Common myeloid progenitor, CD34-positive (primary cell): ENCODE data around the gene HYOU1.
"Not testable (repeated sequence)": the region's sequence is repeated elsewhere in the genome, so short reads cannot be mapped to it uniquely, and the experiment has no call there.

Experiments used
- CTCF ChIA-PET: fragments of 350-600 bp; sonication (Branson Sonifier 250); formaldehyde crosslinking; loops from one replicate; lab custom pipeline; 2021; ENCODE audit warnings: antibody characterized with exemption; lab: Charles Lee
- POLR2A ChIA-PET: fragments of 350-600 bp; sonication (Branson Sonifier 250); formaldehyde crosslinking; loops from one replicate; lab custom pipeline; 2021; ENCODE audit warnings: antibody characterized with exemption; lab: Charles Lee
- DNase-seq, 3 donors: peaks; one replicate each; pipeline versions ENCODE4 v3.0.0 to v3.0.0-alpha.2; 2013
- H3K27ac ChIP-seq, 2 experiments: 1 replicate in 1 of 2; 2 replicates in 1 of 2; pipeline ENCODE4 v1.7.0; 2013; ENCODE audit warnings: inconsistent platforms in 2 of 2, low read length in 2 of 2, mild to moderate bottlenecking in 2 of 2, low read depth in 1 of 2, moderate library complexity in 1 of 2; ENCODE audit not compliant: severe bottlenecking in 2 of 2, insufficient read depth in 1 of 2, poor library complexity in 1 of 2
- H3K27me3 ChIP-seq, 5 experiments: replicated peaks in 2 of 5; 1 replicate in 3 of 5; 2 replicates in 2 of 5; pipeline versions ENCODE4 v1.6.1 to v1.7.0; 2013; ENCODE audit warnings: low read length in 4 of 5, mild to moderate bottlenecking in 2 of 5, moderate library complexity in 2 of 5, inconsistent platforms in 1 of 5; ENCODE audit not compliant: insufficient read depth in 5 of 5, control insufficient read depth in 4 of 5
- H3K36me3 ChIP-seq, 4 experiments: 1 replicate in 2 of 4; 2 replicates in 2 of 4; pipeline versions ENCODE4 v1.6.1 to v1.7.0; 2013; ENCODE audit warnings: low read length in 3 of 4, control low read depth in 1 of 4, mild to moderate bottlenecking in 1 of 4; ENCODE audit not compliant: control insufficient read depth in 4 of 4, insufficient read depth in 4 of 4
- H3K4me1 ChIP-seq, 4 experiments: 1 replicate in 3 of 4; 2 replicates in 1 of 4; pipeline versions ENCODE4 v1.6.1 to v1.7.1; 2013; ENCODE audit warnings: low read length in 3 of 4, mild to moderate bottlenecking in 3 of 4, control low read depth in 1 of 4, inconsistent platforms in 1 of 4, moderate library complexity in 1 of 4; ENCODE audit not compliant: control insufficient read depth in 4 of 4, insufficient read depth in 4 of 4; ENCODE audit errors: control extremely low read depth in 1 of 4
- H3K4me3 ChIP-seq, 7 experiments: 1 replicate in 4 of 7; 2 replicates in 3 of 7; pipeline versions ENCODE4 v1.5.1 to v1.7.0; 2013; ENCODE audit warnings: mild to moderate bottlenecking in 7 of 7, low read length in 6 of 7, moderate library complexity in 6 of 7, inconsistent platforms in 2 of 7, low read depth in 2 of 7, control low read depth in 1 of 7; ENCODE audit not compliant: insufficient read depth in 4 of 7, control insufficient read depth in 1 of 7; ENCODE audit errors: extremely low read depth in 1 of 7
- H3K9me3 ChIP-seq, 5 experiments: 1 replicate in 4 of 5; 2 replicates in 1 of 5; pipeline versions ENCODE4 v1.6.1 to v1.7.1; 2013; ENCODE audit warnings: low read length in 4 of 5, mild to moderate bottlenecking in 2 of 5, inconsistent platforms in 1 of 5, low read depth in 1 of 5, moderate library complexity in 1 of 5; ENCODE audit not compliant: control insufficient read depth in 4 of 5, insufficient read depth in 2 of 5; ENCODE audit errors: control extremely low read depth in 1 of 5
- WGBS: methylation state at CpG from one replicate; pipeline ENCODE4 v1.1.5; 2013; ENCODE audit not compliant: insufficient coverage; 5-methylcytosine and 5-hydroxymethylcytosine counted together

The HYOU1 gene

GRCh38 chr11:119018074-119018938, 38.7 kb downstream of the HYOU1 start, which contains the start of the genes RPS25 and TRAPPC4:
RPS25 (minus strand) TSS chr11:119018343; CDS start chr11:119018284, 59 bp downstream.
TRAPPC4 (plus strand) TSS chr11:119018766; CDS start chr11:119018796, 30 bp downstream.
- POLR2A ChIA-PET: interaction anchor here (0.6 to 1.8 kb wide), 4 partner anchors 38 to 88 kb away, joined by 3 to 13 read pairs (median 4); partner anchors contain the start of gene HYOU1
- Histone ChIP-seq H3K4me1 (peaks cover 17 to 32% (median 23%) of the 10 kb centered on the region in 4 experiments), H3K9me3 (no peaks in the 10 kb centered on the region), H3K27me3 (no peaks in the 10 kb centered on the region), H3K27ac (peak within 1 kb of the TSS; percentile 87 to 96), H3K36me3 (peaks cover 3 to 54% (median 38%) of the 10 kb centered on the region in 4 experiments), H3K4me3 (peak within 1 kb of the TSS; percentile 94 to 100 (median 96))
- CTCF ChIA-PET: interaction anchor here (0.6 to 3.1 kb wide), 6 partner anchors 10 to 905 kb away, joined by 3 to 13 read pairs (median 4); partner anchors contain the start of gene SLC37A4
- WGBS: 0% methylated on average over 48 of the region's 63 CpGs
- DNase-seq: peak; percentile 98 to 99 (median 99)

GRCh38 chr11:119017377-119017776, 39.6 kb downstream of the HYOU1 start:
- DNase-seq, H3K27me3 ChIP-seq, H3K9me3 ChIP-seq: not testable (repeated sequence)
- H3K36me3 ChIP-seq: peaks cover 4 to 55% (median 37%) of the 10 kb centered on the region in 4 experiments
- H3K4me3 ChIP-seq: peak overlapping the region; percentile 94 to 100 (median 96)
- WGBS: 4% methylated on average over 9 of the region's 10 CpGs
- ChIA-PET CTCF (interaction anchor here (1.3 kb wide), 1 partner anchor 16 kb away, joined by 3 read pairs; no protein-coding TSS in a partner anchor), POLR2A (interaction anchor here (0.8 kb wide), 1 partner anchor 77 kb away, joined by 4 read pairs; no protein-coding TSS in a partner anchor)
- H3K27ac ChIP-seq: peak overlapping the region; percentile 87 to 96
- peaks cover 17 to 32% (median 23%) of the 10 kb centered on the region in 4 experiments for H3K4me1 ChIP-seq

- peaks cover 17 to 32% (median 23%) of the 10 kb centered on the region in 4 experiments for H3K4me1 ChIP-seq
- no peaks in the 10 kb centered on the region for H3K27me3 ChIP-seq
- H3K27ac ChIP-seq: peak overlapping the region in 1 of 2 experiments; percentile 96
- ChIA-PET POLR2A (interaction anchor here (0.8 kb wide), 1 partner anchor 472 kb away, joined by 3 read pairs; no protein-coding TSS in a partner anchor), CTCF (interaction anchor here (0.8 to 1.3 kb wide), 5 partner anchors 16 to 88 kb away, joined by 3 read pairs; no protein-coding TSS in a partner anchor)
- peaks cover 9 to 51% (median 37%) of the 10 kb centered on the region in 4 experiments for H3K36me3 ChIP-seq
- DNase-seq: no peak
- peak overlapping the region in 3 of 7 experiments; percentile 94 to 100 (median 96) for H3K4me3 ChIP-seq
- H3K9me3 ChIP-seq: no peaks in the 10 kb centered on the region
- WGBS: 93% methylated on average over 9 of the region's 14 CpGs
These were observed 40.6 kb downstream of the HYOU1 start for GRCh38 chr11:119016216-119017009.

- POLR2A ChIA-PET: no interaction called here
- H3K36me3 ChIP-seq: peaks cover 9 to 52% (median 39%) of the 10 kb centered on the region in 4 experiments
These were observed 41.9 kb downstream of the HYOU1 start for GRCh38 chr11:119015054-119015611.

GRCh38 chr11:119014209-119014924, 42.6 kb downstream of the HYOU1 start:
- H3K36me3 ChIP-seq: peaks cover 9 to 58% (median 41%) of the 10 kb centered on the region in 4 experiments
- ChIA-PET CTCF (interaction anchor here (0.7 to 1.4 kb wide), 4 partner anchors 8 to 41 kb away, joined by 3 to 4 read pairs (median 3); no protein-coding TSS in a partner anchor), POLR2A (no interaction called here)
- DNase-seq: no peak
- H3K4me1 ChIP-seq: peaks cover 12 to 23% (median 15%) of the 10 kb centered on the region in 4 experiments
- 96% methylated on average over 16 of the region's 17 CpGs for WGBS
- H3K27me3 ChIP-seq: no peaks in the 10 kb centered on the region
- no peak overlapping the region for H3K4me3 ChIP-seq
- no peak overlapping the region for H3K27ac ChIP-seq
- no peaks in the 10 kb centered on the region for H3K9me3 ChIP-seq

More at GRCh38 chr11:119015054-119015611, 41.9 kb downstream of the HYOU1 start:
- 86% methylated on average over 8 of the region's 8 CpGs for WGBS
- Histone ChIP-seq H3K4me1 (peaks cover 17 to 31% (median 22%) of the 10 kb centered on the region in 4 experiments), H3K27me3 (no peaks in the 10 kb centered on the region), H3K4me3 (no peak overlapping the region), H3K9me3 (no peaks in the 10 kb centered on the region), H3K27ac (no peak overlapping the region)
- peak in 2 of 3 donors; percentile 21 to 40 for DNase-seq
- CTCF ChIA-PET: interaction anchor here (0.6 to 1.2 kb wide), 6 partner anchors 15 to 325 kb away, joined by 3 to 4 read pairs (median 3); no protein-coding TSS in a partner anchor
